Activated CD4-positive, alpha-beta T cell treated with anti-CD3 and anti-CD28 coated beads for 24 hours (primary cell): ENCODE measurements around the gene PLXNA4.

Source experiments
- DNase-seq, 2 donors: peaks; one replicate each; pipeline ENCODE4 v3.0.0-alpha.2; 2020; ENCODE audit warnings: low read depth in 2 of 2

PLXNA4 gene

DNA sequence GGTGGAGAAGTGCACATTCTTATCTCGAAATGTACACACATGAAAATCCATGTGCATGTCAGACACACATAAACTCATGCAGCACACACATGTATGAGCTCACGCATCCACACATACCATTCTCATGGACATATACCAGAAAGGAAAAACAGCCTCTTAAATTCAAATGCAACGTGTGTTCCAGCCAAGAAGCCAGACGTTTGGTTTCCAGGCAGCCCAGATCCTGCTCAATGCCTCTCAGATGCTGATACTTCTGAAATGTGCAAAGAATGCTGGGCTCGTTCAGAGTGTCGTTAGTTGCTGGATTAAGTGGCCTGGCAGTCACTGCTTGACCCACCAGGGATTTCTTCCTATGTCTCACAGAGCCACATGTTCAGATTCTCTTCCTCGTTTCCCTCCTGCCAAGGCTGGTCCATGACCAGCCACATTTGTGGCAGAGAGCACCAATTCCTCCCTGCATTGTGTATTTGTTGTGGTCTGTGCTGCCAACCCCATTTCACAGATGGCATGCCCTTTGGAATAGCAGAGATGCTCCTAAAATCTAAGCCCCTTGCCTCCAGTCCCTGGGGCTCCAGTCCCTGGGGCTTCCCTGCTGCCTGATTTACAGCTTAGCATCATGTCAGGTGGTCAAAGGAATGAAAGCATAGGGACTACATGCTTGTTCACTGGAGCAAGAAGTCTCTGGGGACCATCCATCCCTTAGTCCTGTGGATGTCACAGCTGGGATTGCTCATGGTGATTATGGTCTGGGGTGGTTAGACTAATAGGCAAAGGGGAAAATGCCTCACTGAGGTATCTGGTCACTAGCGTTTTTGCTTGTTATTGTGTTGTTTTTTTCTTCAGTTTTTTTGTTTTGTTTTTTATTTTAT is 426.6 kb downstream of the PLXNA4 start:
- no peak for DNase-seq

DNA sequence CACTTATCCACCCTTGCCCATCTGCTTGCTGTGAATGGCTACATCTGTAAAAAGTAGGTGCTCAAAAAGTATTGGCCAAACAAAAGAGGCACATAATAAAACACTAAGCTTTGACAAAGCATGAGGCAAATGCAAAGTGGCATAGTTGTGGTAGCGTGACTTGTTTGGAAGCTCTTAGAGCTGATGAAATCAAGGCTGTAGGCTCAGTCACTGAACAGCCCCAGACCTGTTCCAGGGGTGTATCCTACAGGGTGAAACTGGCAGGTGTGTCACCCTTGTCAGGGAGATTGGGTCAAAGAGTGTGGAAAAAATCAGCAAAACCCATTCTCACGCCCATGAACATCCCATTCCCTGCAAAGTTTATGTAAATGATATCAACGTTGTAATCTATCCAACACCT is 427.4 kb downstream of the PLXNA4 start:
- DNase-seq = no peak

DNA sequence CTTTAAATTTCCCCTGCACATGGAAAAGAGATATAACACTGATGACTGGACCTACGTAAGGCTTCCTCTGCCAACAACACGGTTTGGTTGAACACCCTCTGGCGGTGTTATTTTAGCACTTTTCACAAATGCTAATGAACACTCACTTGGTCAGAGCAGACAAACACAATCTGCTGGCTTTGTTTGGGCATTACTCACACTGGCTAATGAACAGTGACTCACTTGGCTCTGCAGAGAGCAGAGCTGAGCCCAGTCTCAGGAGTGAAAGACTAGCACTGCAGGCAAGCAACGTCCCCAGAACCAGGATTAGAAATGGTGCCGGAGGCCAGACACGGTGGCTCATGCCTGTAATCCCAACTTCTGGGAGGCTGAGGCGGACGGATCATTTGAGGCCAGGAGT is 430.8 kb downstream of the PLXNA4 start:
- DNase-seq = no peak

DNA sequence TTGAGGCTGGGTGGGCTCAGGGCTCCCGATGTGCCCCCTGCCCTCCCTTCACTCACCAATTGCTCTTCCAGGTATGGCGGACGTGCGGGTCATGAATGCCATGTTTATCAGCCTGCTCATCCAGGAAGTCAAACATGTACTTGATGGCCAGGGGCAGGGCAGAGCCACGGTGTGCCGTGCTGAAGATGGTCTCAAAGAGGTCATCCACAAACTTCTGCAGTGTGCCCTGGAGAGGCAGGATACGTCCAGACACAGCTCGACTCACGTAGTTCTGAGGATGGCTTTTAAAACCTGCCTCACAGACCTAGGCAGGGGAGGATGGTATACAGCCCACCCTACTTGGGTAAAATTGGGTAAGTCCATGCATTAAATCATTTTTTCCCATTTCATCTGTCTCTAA is 431.2 kb downstream of the PLXNA4 start:
- DNase-seq = no peak

DNA sequence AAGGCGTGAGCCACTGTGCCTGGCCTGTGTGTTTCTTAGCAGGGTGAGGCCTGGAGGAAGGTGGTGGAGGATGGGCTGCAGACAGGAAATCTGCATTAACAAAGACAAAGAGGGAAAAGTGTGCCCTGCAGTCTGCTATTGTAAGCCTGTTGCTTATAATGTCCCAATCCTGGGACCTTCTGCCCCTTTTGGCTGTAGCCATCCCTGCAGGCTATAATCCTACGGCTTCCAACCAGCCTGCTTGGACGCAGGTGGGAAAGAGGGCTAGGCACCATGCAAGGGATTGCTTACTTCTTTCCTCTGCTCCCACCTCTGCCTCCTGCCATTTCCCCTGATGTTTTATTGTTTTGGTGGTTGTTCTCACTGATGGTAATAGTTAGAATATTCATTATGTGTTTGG is 434.3 kb downstream of the PLXNA4 start:
- DNase-seq = no peak

DNA sequence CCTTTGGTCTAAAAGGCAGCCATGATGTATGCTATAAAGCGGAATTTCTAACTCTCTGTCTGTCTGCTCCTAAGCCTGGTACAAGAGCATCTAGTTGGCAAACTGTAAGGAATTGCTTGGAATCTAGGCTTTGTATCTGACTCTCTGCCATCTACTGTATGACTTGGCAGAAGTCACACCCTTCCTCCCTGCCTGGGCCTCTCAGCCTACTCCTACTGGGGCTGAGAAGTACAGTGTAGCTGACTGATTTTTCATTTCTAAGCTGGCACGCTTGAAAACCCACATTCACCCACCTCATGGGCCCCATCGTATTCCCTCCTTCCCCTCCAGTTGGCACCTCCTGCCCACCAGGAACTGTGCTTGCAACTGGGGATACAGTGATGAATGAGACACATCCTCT is 435.2 kb downstream of the PLXNA4 start:
- no peak for DNase-seq

DNA sequence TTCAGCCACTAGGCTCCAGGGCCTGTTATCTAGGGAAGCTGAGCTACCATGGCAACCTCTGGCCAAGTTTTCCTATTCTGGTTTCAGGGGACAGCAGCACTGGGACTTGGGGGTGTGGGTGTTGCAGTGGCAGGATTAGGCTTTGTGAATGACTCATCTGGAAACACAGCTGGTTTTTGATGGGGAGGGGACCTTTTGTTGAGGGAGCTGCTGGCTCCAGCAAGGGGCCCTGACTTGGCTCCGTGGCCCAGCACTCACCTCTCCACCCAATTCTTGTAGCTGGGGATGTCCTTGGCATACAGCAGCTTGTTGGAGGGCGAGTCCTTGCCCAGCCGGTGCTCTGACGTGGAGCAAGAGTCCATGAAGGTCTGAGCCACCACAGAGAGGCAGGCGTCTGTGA is 435.9 kb downstream of the PLXNA4 start:
- no peak for DNase-seq

DNA sequence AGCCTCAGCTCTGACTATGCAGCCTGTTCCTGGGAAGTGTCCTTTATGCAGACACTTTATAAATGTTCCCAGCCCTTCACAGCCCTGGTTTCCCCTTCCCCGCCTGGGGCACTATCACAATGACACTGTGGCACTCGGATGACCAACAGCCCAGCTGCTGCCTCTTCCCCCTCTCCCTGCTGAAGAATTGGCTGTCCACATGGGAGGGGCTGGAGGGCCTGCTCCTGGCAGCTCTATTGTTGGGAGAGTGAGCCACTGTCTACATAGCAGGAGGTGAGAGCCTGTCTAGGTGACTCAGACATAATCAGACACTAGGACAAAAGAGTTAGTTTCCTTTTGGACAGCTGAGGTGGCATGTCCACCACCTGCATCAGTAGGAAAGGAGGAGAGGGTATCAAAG is 437.5 kb downstream of the PLXNA4 start:
- DNase-seq = no peak

DNA sequence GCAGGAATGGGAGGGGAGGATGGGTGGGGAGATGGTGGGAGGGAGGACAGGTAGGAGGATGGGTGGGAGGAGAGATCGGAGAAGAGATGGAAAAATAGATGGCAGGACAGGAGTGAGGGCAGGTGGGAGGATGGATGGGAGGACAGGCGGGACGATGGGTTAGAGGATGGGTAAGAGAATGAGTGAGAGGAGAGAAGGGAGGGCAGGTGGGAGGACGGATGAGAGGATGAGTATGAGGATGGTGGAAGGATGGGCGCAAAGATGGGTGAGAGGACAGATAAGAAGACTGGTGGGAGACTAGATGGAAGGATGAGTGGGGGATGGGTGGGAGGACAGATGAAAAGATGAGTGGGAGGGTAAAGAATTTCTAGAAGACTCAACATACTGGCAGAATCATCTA is 438.6 kb downstream of the PLXNA4 start:
- no peak for DNase-seq

DNA sequence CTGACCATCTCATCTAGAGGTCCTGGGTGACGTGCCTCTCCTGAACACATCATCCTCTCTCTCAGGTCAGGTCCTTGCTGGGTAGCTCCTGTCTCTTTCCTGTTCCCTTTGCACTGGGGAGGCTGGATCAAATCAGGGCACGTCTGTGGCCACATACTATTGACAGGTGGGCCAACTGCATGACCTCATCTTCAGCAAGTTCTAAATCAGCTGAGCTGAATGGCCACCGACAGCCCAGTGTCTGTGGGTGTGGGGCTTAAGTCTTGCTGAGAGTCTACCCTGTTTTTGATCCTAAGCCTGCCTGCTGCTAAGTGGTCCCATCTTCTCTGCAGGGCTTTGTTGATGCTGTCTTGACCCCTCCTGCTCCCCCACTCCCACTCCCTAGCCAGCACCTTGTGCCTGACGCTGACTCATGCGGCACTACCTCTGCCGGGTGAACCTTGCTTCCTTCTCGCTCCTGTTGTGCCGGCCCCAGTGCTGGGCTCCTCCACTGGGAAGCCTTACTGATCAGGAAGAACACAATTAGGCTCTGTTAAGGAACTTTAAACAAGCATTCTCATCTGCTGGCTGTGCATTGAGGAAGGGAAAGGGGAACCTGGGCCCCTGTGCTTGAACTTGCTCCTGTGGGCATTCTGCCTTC is 440.4 kb downstream of the PLXNA4 start:
- DNase-seq = no peak

DNA sequence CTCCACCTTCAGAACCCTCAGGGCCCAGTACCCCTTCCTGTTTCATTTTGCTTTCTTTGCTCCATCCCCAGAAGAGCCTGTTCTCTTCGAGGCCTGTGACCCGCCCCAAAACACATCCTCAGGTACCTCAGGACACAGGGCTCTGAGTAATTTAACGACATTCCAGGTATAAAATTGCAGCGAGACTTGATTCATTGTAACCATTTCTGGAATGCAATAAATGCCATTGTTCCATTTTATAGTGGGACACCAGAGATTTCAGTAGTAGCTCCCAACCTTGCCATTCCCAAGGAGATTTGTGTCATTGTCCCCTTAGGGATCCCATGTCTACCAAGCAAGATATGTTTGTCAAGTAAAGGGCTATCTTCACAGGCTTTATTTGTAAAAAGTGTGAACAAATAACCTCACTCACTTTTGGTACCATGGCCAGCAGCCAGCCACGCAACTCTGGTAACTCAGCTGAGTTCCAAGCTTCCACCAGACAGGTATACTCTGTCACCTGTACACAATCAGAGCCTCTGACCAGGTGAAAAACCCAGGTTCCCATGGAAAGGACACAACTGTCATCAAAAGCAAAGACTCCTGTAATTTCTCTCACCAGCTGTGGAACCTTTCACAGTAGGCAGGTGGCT is 441.3 kb downstream of the PLXNA4 start:
- no peak for DNase-seq

DNA sequence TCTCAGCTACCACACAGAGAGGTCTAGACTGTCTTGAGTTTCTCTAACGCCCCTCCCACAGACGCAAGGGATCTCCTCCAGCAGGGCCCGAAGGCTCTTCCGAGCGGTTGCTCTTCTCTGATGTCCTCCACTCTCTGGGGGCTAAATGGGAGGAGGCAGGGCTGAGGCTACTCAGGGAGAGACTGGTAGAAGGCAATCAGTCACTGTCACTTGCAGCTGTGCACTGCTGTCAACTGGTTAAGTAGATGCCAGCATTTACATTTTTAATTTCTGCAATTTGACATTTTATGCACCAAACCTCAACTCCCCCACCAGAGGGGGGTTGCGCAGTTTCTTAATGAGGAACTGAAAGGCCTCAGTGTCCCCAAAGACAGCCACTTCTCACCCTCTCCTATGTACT is 442.8 kb downstream of the PLXNA4 start:
- DNase-seq = no peak

DNA sequence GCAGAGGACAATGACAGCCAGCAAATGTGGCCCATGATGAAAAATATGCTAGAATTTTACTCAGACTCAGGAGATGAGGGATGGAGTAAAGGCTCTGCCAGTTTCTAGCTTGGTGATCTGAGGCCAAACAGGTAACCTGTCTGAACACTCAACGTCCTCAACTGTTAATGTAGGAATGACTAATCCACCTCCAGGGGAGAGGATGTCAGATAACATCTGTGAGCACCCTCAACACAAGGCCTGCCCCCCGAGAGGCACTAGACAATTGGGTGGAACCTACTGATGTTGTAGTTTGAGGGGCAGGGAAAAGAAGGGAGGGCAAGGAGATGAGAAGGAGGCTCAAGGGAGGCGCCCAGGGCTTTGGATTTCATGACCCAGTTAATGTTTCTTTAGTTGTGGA is 445.1 kb downstream of the PLXNA4 start:
- DNase-seq = no peak

DNA sequence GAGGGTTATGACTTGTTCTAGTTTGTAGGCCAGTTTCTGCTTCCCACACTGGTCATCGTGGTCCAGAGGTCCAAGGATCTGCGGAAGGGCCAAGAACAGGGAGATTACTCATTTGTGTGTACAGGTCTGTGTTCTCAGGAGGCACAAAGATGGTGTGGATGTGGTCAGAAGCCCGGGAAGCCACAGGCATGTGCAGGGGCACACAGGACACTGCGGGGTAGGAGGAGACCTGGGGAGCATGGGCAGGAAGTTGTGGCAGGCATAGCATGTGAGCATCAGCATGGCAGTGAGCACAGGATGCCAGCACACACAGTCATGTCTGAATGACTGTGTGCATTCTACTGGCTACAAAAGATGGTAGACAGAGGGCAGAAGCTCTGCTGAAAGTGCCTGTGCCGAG is 445.8 kb downstream of the PLXNA4 start:
- DNase-seq = no peak

DNA sequence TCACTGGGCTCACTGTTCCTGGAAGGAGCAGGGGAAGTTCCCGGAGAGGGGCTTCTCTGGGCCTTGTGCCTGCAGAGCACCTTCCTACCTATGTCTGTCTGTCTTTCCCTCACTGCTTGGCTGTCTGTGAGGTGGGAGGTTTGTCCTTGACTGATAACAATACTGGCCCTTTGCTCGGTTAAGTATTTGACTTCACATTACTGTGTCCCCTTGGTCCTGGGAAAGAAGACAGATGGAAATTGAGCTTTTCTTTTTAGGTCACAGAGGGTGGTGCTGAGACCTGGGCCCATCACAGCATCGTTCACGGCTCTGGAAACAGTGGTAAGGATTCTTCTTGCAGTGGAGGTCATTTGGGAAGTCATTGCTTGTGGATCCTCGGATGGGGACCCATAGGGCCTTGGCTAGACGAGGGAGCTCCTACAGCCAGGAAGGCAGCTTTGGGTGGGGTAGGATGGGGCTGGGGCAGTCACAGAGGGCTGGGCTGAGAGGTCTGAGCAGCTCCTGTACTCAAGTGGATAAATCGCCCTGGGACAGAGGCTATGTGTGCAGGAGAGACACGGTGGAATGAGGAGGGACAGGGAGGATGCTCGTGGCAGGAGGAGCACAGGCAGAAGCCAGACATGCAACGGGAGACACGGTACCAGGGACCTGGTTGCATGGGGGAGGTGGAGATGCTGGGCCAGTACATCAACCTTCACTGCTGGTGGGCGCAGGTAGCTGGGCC is 450.2 kb downstream of the PLXNA4 start:
- no peak for DNase-seq

DNA sequence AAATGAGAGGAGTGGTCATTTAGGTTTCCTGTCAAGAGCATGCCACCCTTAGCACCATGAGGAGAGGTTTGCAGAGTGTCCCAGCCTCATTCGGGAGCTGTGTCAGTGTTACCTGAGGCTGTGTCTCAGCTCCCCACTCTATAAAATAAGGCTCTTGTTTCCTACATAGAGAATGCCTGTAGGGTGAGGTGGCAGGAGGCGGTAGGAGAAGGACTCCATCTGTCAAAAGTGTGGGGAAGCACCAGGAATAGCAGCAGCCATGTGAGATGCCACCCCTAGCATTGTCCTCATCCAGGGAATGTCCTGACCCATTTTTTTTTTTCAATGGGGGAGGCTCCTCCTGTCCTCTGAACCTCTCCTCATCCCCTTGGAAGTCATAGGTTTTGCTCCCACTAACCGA is 451.2 kb downstream of the PLXNA4 start:
- no peak for DNase-seq

DNA sequence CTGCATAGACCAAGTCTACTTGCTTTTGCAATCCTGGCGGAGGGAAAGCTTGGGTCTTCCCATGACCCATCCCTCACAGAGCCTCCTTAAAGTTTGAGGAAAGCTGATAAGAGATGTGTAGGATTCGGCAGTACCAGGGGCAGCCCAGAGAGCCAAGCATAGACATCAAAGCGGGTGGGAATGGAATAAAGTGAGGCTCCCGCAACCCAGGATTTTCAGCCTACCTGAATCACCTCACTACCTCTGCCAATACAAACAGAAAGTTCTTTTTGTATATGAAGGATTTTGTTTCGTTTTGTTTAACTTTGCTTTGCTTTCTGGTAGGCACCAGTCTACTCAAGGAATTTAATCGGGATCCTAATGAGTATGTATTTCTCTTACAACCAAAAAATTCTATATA is 451.7 kb downstream of the PLXNA4 start:
- no peak for DNase-seq

DNA sequence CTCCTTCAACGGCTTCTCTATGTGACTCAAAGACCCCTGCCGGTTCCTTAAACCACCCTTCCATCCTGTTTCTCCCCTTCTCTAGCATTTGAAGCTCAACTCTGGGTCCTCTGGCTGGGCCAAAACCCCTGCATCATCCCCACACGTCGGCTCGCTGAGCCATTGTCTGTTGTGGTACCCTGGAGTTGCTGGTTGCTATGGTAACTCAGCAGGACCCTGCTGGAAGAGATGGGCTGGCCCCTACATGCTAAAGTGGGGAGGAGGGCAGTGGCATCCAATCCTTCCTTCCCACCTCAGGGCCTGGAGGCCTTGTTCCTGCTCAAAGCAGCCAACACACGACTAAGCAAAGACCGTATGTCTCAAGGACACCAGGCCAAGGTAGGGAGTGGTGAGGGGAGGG is 452.5 kb downstream of the PLXNA4 start:
- no peak for DNase-seq

DNA sequence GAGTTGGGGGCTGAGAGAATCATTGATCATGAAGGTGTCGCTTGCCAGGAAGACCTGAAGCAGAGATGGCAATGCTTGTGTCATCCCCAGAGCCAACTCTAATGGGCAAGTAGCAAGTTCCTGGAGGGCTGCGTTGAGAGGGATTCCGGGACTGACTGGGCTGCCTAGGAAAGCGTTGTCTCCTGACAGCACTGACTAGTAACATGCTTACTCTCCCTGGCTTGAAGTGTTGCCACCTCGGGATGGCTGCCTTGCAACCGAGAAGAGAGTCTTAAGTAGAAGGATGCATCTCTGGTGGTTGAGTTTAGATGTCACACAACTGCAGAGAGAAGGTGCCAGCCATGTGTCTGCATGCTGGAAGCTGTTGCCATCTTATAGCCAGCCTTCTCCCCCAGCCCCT is 453.4 kb downstream of the PLXNA4 start:
- no peak for DNase-seq

DNA sequence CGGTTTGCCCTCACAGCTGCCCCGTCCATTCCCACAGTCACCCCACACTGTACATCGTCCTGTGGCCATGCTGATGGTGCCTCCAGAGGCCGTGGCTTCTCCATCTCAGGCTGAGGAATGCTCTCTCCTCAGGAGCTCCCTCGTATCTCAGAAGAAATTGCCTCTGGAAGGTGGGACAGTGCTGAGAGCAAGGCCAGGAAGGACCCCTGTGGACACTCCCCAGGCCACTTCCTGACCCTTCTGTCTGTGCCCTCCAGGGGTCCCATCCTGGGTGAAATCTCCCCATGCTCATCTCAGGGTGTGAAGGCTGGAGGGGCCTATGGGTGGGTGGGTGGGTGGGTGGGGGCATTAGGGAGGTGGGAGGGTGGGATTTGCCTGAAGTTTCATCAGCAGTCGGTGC is 454.3 kb downstream of the PLXNA4 start:
- DNase-seq = no peak

DNA sequence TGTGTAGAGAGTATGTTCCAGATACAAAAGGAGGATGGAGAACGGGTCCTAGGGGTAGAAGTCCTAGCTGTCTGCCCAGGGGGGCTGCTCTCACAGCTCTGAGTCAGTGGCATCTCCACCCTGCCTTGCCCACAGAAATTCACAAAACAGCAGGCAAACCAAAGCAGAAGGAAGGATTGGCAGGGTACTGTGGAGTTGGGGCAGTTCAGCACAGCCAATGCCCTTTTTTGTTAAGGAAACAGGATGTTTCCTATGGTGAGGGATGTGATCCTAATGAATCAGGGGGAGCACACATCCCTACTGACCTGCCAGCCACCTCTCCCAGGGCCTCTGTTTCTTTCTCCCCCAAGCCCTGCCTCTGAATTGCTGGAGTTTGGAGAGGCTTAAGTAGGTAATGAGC is 457.6 kb downstream of the PLXNA4 start:
- no peak for DNase-seq

DNA sequence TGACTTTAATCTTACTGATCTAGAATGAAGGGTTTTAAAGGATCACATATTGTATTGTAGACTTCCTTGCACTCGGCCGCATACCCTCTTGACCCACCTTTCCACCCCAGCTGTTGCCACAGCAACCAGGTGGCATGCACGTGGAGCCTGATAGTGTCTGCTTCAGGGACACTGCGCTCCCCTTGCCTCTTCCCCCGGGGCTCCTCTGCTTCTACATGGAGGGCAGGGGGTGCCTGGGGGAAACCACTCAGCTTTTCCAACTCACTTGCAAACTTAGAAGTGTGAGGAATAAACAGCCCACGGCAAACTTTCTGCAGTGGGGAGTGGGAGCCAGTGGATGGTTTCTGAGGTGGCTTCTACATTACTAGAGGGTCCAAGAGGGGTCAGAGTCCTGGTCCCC is 458.6 kb downstream of the PLXNA4 start:
- DNase-seq = no peak
